Midbrain (tissue), 1 donor: Measurements from ENCODE around the gene KIF26B.
"Not testable (repeated sequence)": the region's sequence is repeated elsewhere in the genome, so short reads cannot be mapped to it uniquely, and the experiment has no call there.

Experiments
- DNase-seq: peaks from one replicate; lab custom pipeline; 2025; lab: John Stamatoyannopoulos, UW

Gene KIF26B

DNA sequence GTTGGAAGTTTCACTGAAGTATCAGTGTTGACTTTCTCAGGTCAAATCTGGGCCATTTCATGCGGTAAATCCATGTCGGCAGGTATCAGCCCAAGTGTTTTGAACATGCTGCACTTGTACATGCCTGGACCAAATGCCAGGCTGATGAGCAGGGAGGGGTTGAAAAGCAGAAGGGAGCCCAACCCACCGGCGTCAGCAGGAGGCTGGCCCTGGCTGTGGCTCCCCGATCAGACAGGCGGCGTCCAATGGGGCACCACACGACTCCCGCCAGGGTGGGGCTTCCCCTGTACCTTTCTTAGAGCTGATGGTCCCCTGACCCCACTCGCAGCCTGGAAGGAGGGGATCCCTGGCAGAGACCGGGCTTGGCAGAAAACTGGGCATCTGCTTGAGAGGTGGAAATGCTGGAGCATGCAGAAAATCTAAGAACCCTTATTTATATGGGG is 540.0 kb downstream of the KIF26B start:
- DNase-seq, result no peak

DNA sequence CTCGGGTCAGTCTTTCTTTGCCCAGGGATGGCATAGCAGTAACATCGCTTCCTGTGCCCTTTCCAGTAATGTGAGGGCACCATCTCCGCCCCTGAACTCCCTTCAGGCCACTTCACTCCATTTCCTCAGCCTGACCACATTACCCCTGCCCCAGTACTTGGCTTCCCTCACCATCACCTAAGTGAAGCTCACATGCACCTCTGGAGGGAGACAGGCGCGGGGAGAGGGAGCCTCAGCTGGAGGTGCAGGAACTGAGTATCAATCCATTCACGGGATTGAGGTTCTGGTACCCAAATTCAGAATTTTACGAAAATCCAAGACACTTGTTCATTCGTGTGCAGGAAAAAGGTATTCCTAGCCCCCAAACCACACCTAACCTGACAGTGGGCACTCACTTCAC is 540.4 kb downstream of the KIF26B start:
- DNase-seq, result no peak

DNA sequence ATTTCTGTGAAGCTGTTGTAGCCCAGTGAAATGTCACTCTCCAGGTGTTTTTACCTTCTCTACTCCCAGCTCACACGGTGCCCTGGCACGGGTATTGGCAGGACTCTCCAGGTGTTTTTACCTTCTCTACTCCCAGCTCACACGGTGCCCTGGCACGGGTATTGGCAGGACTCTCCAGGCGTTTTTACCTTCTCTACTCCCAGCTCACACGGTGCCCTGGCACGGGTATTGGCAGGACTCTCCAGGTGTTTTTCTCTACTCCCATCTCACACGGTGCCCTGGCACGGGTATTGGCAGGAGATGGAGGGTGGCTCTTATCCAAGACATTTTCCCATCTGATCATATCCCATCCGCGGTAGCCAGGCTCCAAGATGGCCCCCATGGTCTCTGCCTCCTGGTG is 540.9 kb downstream of the KIF26B start:
- DNase-seq, result not testable (repeated sequence)

DNA sequence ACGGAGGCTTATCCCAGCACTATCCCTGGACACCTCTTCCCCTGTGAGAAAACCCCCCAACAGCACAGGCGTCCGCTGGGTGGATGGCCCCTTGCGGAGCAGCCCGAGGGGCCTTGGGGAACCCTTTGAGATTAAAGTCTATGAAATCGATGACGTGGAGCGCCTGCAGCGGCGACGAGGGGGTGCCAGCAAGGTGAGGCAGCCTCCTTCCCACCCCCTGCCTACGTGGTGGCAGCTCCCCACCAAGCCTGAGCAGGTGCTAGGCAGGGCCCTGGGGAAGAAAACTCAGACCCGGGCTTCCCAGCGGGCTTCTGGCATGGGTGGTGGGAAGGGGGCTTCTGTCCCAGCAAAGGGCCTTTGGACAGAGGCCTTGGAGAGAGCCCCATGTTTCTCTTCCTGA is 543.3 kb downstream of the KIF26B start:
- no peak for DNase-seq

DNA sequence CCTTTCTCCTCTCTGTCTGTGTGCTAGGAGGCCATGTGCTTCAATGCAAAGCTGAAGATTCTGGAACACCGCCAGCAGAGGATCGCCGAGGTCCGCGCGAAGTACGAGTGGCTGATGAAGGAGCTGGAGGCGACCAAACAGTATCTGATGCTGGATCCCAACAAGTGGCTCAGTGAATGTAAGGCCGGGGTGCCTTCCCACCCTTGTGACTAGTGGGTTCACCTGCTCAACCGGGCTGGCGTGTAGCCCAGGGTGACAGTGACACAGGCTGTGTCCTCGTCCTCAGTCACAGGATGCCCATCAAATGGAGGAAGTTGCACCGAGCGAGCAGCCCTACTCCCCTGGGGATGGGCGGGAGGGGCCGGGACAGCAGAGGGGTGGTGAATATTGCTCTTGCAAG is 544.1 kb downstream of the KIF26B start:
- DNase-seq, result no peak

DNA sequence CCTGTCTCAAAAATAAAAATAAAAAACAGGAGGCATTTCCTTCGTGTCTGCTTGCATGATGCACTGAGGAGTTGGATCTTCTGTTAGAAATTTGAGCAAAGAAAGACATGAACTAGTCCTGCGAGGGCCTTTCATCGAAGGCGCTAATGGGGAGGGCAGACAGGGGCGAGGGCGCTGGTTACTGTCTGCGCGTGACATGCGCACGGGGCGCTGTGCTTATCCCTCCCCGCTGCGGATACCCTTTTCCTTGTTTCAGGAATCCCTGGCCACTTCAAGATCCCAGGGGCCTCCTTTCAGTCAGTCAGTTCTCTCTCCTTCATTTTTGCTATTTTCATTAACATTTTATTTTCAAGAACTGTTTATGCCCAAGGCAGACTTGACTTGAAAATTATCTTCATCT is 545.8 kb downstream of the KIF26B start:
- DNase-seq, result no peak

DNA sequence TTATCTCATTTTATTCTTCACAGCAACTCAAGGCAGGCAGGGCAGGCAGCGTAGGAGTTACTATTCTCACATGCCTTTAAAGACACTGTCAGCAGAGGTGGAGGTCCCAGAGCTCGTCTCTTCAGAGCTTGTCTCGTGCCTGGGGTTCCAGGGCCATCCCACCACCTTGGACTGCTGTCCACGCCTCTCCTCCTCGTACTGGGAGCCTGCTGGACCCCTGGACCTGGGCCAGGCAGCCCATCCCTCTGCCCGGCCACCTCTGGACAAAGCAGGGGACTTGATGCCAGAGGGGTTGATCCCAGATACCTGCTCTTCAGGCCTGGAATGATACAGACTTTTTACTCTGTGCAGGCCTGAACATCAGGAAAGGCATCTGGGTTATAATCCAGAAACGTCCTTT is 546.8 kb downstream of the KIF26B start:
- DNase-seq, result no peak

DNA sequence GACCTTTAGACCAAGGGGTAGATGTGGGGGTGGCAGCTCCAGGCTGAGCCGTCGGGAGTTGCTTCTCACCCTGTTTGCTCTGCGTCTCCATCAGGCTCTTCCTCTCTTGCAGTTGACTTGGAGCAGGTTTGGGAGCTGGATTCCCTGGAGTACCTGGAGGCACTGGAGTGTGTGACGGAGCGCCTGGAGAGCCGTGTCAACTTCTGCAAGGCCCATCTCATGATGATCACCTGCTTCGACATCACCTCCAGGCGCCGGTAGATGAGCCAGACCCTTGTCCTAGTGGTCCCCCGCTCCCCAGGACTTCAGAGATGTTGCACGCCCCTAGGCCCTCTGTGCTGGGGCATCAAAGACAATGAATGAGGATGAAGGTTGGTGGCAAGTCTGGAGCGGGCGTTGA is 547.6 kb downstream of the KIF26B start:
- no peak for DNase-seq

DNA sequence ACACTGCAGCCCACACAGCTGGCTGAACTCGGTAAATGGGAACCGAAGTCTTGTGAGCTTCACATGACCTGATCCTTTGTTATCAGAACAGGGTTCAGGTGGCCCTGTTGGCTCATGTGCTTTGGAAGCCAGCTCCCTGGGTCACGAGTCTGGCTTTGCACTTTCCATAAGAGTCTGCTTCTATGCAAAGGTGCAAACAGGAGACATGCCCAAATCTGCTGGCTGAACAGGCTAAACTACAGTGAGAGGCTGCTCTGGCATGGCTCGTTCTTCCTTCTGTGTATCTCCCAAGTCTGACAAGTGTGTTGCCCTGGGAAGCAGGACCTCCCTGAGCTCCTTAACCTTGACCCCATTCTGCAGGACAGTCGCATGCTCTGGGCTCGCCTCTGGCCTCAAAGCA is 549.6 kb downstream of the KIF26B start:
- DNase-seq, result no peak

DNA sequence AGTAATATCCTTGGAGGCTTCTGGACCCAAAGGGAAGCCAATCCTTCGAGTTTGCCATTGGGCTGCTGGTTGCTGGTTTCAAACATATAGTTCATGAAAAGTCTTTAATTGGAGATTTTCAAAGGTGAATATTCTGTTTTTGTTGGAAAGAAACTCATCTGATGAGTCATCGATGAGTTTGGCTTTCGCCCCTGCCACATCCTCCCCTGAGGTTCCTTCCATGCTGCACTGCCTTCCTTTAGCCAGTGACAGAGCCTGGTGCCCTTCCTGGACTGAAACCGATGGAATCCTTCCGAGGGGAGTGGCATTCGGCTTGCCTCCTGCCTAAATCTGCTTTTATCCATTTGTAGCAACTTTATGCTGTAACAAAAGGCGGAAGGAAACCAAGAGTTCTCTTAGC is 550.0 kb downstream of the KIF26B start:
- DNase-seq, result no peak

DNA sequence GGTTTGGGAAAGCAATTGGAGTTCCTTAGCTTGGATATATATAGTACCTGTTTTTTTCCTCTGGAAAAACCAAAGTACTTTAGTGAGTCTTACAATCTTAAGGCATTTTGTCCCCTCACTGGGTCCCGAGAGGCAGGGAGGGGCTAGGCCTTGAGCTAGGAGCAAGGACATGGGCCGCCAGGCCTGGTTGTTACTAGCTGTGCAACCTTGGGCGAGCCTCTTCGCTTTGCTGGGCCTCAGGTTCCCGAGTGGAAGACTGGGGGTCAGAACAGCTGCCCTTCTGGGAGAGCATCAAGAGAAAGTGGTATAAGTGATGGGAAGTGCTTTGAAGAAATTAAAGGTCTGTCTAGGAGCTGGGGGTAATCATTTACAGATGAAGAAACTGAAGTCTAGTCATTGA is 553.2 kb downstream of the KIF26B start:
- no peak for DNase-seq

DNA sequence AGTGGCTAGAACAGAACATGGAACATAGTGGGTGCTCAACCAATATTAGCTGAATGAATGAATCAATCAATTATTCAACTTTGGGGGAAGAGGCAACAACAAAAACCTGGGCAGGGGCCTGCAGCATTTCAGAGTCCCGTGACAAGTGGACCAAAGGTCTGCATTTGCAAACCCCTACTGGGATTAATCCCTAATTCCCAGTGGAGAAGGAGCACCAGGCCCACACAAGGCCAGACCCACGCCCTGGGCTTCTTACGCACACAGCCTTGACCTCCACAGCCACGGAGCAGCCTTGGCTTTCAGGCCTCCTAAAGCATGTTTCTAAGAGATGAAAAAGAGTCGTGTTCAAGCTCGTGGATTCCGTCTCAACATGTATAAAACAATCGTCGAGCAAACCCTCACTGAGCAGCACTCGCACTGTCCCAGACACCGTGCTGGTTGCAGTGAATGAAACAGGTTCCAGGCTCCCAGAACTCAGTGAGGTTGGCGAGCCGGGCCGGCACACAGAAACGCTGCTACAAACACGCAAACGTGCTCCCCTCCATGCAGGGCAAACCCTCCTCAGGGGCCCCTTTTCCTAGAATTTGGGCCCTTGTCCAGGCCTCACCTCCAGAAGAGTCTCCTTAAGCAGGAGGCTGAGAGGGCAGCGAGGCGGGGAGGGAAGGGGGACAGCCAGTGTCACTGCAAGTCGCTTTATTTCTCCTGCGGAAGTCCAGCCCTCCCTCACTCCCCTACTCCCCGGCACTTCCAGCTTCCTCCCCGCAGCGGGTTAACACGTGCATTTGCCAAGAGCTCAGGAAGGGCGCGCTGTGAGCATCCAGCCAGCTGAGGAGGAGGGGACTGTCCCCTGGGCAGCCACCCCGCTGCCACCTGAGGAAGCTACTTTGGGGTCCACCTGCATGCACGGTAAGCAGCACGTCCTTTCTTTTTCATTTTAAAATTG is 556.4 kb downstream of the KIF26B start:
- DNase-seq, result no peak

DNA sequence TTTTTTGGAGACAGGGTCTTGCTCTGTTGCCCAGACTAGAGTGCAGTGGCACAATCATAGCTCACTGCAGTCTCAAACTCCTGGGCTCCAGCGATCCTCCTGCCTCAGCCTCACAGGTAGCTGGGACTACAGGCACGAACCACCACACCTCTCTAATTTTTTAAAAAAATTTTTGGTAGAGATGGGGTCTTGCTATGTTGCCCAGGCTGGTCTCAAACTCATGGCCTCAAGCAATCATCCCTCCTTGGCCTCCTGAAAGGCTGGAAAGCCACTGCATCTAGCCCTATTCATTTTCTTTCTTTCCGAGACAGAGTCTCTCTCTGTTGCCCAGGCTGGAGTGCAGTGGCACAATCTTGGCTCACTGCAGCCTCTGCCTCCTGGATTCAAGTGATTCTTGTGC is 559.2 kb downstream of the KIF26B start:
- DNase-seq, result not testable (repeated sequence)

DNA sequence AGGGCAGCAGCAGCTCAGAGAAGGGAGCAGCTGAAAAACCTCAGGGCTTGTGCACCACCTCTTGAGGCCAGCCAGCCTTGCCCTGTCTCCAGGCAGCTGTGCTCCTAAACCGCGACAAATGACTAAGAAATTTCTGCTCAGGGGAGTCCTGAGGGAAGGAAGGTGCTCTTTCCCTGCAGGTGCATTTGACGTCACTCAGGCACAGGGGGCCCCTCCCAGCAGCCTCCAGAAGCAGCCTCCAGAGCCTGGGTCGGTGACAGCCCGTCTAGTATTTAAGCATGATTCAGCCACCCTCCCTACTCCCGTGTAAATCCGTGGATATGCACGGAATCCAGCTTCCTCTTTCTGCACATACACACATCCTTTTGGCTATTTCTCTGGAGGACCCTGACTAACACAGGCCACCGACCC is 560.5 kb downstream of the KIF26B start:
- DNase-seq, result no peak

DNA sequence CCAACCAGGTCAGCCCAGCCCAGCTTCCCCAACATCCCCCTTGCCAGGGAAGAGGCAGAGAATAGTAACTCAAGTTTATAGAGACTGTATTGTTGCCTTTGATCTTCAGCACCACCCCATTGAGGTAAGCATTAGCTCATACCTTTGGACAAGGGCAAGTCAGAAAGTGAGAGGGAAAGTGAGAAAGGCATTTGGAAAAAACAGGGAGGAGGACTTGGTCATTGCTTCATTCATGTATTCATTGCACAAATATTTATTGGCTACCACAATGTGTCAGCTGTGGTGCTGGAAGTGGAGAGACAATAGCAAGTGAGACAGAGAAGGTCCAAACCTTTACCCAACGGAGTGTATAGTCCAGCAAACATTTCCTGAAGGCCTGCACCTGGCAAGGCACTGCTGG is 561.2 kb downstream of the KIF26B start:
- no peak for DNase-seq

DNA sequence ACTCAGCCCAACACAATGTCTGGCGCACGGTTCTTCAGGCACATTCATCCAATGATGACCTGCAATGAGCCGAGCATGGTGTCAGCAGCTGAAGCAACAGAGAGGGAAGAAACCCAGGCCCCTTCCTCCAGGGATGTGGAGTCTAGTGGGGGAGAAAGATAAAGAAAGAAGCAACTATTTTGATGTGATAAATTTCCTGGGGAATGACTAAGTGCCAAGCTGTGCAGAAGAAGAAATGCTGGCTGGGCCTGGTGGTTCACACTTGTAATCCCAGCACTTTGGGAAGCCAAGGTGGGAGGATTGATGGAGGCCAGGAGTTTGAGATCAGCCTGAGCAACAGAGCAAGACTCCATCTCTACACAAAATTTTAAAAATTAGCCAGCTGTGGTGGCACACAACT is 561.8 kb downstream of the KIF26B start:
- no peak for DNase-seq

DNA sequence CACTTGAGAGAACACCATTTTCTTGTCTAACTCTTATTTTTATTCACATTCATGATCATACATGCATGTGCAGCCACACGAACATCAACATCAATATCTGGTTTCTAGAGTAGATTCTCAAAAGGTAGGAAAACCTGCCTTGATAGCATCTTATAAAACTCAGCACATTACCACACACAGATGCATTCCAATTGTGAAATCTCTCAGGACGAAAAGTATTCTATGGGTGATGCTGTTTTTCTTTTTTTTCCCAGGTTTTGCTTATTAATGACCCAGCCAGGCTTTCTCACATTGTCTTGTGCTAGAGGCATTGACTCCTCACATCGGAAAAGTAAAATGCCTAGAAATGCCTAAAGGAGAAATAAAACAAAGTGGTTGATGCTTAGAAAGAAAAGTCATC is 562.8 kb downstream of the KIF26B start:
- DNase-seq, result no peak

DNA sequence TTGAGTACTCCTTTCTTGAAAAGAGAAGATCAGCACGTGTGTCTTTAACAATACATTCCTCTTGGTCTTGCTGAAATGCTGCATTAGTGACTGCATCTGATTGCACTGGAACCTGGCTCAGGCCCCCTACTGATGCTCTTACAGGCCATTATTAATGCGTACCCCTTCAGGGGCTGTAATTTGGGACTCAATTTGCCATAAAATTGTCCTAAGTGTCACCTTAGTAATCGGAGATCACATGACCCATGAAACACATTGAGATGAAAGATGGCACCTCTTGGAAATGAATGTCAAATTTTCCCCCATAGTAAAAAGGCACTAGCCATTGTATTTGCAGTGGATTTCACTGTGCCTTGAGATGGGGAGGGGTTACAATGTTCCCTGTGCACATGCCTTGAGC is 563.3 kb downstream of the KIF26B start:
- DNase-seq, result no peak

DNA sequence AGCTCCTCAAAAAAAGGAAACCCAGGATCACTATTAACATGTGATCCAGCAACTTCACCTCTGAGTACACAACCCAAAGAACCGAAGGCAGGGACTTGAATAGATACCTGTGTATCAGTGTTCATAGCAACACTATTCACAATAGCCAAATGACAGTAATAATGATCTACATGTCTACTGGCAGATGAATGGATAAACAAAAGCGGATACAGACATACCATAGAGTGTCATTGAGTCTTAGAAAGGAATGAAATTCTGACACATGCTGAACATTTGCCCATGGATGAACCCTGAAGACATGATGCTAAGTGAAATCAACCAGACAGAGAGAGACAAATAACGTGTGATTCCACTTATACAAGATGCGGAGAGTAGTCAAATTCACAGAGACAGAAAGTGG is 564.2 kb downstream of the KIF26B start:
- no peak for DNase-seq

DNA sequence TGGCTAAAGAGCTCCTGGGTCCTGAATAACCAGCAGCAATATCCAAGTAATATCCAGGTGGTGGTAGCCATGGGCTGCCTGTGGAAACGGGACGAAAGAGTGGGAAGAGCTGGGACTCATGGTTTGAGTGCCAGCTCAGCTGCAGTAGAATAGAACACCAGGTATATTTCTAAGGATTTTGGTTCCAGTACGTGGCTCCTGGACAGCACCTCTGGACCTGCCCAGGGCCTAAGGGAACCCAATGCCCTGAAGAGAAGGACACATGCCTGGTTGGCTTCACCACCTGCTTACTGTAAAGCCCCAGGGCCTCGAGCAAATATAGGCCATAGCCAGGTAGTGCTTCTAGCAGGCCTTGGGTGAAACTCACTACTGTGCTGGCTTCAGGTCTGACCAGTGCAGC is 566.7 kb downstream of the KIF26B start:
- DNase-seq, result no peak

DNA sequence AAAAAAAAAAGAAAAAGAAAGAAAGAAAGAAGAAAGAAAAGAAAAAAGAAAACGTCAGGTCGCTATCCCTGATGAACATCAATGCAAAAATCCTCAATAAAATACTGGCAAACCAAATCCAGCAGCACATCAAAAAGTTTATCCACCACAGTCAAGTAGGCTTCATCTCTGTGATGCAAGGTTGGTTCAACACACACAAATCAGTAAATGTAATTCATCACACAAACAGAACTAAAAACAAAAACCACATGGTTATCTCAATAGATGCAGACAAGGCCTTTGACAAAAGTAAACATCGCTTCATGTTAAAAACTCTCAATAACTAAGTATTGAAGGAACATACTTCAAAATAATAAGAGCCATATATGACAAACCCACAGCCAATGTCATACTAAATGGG is 573.2 kb downstream of the KIF26B start:
- DNase-seq, result not testable (repeated sequence)

DNA sequence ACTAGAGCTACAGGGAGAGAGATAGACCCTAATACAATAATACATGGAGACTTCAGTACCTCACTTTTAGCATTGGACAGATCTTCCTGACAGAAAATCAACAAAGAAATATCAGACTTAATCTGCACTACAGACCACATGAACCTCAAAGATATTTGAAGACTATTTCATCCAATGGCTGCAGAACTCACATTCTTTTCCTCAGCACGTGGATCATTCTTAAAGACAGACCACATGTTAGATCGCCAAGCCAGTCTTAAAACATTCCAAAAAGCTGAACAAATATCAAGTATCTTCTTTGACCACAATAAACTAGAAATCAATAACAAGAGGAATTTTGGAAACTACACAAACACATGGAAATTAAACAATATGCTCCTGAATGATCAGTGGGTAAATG is 576.0 kb downstream of the KIF26B start:
- DNase-seq, result no peak

DNA sequence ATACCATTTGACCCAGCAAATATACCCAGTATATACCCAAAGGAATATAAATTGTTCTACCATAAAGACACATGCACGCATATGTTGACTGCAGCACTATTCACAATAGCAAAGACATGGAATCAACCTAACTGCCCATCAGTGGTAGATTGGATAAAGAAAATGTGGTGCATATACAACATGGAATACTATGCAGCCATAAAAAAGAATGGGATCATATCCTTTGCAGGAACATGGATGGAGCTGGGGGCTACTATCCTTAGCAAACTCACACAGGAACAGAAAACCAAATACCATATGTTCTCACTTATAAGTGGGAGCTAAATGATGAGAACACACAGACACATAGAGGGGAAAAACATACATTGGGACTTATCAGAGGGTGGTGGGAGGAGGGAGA is 585.6 kb downstream of the KIF26B start:
- DNase-seq, result not testable (repeated sequence)

DNA sequence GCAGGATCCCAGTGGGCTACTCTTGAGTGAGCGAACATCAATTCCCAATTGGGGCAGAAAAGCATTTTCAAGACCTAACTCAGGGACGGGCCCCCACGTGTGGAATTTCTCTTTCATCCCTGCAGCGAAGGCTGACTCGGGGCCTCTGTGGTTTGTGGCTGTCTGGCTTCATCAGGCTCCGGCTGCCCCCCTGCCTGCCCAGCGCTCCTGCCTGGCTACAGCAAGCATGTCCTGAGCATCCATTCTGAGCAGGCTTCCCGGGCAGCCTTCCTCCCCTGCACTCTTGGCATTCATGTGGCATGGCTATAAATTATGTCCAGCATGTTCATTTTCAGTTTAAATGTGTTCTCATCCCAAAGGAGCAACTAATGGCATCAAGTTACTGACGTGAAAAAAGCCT is 588.1 kb downstream of the KIF26B start:
- DNase-seq, result no peak
